GM15510 (cell line): Measurements from ENCODE around the gene FGF2.

Source experiments
- POLR2A ChIP-seq: IDR thresholded peaks from 3 replicates; pipeline ENCODE4 v1.6.1; 2011; ENCODE audit warnings: borderline replicate concordance; ENCODE audit not compliant: insufficient read length; ENCODE audit errors: extremely low read depth

FGF2 gene

DNA sequence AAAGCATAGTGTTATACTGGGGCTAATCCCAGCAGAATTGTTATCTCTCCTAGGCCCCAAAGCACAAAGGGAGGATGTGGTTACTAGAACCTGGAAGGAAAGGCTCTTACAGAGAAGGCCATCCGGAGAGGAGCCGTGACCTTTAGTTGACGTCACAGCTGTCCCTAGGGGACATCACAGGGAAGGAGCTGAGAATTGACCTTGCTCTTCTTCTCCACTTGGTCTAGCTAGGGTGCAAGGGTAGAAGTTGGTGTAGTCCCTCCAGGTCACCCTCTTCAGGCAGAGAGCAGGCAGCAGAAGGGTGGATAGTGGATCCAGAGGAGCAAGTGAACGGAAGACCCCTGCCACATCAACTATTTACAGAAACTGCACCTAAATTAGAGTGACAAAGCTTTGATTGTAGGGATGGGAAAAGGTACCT is 22.8 kb upstream of the FGF2 start:
- no peak for TF ChIP-seq POLR2A

DNA sequence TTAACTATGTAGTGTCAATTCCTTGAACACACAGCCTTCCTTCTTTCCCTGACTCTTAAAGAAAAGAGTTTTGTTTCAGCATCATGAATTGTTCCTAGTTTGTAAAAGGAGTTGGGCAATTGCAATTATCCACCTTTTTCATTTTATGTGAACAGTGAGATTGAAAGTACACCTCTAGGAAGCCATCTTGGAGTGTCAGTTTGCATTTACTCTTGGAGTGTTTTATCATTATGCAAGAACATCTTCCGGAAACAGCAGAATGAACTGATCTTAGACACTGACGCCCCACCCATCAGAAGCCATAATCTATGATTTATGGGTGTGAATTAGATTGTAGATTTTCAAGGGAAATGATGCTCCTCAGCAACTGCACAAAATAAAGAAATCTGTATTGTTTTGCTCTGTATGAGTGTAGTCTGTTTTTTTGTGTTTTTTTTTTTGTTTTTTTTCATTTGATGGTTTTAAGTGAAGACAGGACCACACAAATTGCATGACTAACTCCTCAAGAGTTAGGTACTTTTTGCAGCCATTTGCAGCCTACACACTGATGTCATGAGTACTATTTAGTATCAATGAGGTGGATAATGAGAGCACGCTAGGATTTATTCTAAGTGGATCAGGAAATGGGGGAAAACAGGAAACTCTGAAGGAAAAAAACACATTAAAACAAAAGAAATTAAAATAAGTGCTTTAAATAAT is 19.5 kb upstream of the FGF2 start:
- TF ChIP-seq POLR2A: no peak

DNA sequence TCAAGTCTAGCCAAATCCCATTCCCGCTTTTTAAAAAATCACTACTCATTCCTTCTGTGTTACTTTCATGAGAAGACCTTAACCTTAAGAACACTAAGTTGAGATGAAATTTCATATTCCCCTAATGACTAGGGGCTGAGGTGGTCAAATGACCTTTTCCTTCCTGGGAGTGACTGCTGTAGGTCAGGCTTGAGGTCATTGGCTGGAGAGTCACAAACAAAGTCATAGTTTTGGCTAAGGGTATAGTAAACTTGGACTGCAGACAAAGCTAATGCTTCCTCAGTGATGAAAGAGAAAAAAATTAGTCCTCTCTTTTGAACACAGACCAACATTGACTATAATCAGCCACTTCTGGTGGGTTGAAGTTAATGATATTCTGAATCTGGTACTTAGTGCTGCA is 16.0 kb upstream of the FGF2 start:
- TF ChIP-seq POLR2A: no peak

DNA sequence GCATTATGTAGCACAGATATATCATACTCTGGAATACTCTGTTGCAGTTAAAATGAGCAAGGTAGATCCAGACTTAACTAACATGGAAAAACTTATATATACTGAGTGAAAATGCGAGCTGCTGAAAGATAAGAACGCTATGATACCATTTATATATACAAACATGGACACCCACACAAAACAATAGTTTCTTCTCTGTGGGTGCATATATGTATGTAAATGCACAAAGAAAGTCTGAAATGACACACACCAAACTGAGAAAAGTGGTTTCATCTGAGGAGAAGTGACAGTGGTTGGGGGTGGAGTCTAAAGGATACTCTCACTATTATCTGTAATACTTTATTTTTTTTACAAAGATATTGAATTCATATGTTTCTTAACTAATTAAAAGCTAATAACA is 12.2 kb upstream of the FGF2 start:
- TF ChIP-seq POLR2A: no peak

DNA sequence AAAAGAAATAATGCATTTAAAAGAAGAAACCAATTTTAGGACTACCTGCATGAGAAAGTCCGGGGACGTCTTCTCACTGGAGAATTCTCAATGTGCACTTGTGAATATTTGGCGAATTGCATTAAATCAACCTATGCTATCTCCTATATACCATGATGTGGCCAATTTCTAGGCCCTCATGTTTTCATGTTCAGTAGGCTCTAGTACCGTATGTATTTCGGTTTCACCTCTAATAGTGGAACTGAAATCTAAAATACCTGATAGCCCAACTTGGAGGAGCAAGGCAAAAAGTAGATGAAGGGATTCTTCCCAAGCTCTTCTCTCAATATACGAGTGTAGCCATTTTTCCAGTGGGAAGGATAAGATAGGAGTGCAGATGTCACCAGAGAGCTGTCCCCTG is 11.4 kb upstream of the FGF2 start:
- TF ChIP-seq POLR2A: no peak

DNA sequence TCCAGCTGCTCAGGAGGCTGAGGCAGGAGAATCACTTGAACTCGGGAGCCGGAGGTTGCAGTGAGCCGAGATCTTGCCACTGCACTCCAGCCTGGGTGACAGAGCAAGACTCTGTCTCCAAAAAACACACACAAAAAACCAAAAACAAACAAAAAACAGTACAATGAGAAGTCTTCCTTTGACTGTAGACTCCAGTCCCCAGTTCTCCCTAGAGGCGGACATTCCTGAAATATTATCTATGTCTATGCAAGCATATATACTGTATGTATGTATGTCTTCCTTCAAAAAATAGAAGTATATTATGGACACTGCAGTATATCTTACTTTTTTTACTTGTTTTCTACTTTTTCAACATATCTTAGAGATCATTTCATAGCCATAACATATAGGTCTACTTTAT is 10.2 kb upstream of the FGF2 start:
- TF ChIP-seq POLR2A: no peak

DNA sequence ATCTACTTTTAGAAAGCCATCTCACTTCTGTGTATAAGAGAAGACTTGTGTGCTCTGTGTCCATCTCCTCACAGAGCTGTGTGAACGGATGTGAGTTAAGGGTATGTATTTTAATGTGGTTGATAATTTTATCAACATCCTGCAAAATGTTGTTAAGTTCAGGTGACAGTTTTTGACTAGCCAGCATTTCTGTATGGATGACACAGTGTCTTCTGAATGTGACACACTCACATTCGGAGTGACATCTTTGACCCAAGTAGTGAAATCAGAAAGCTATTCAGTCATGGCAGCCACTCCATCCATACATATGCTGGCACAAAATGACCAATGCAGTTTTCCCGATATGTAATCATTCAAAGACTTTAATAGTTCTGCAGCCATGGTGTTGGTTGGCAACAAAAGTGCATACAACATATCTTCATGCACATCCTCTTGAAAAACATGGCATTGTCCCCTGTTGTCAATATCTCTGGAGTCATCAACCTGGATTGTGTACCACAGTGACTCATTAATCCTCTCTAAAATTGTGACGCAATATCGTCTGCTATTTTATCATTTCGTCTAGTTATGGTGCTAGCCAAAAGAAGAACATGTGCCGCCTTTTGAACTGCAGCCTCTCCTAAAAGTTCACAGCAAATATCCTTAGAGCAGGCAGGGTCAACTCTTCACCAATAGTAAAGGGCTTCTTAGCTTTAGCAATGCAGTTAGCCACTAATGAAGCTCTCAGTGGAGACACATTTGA is 6.8 kb upstream of the FGF2 start:
- no peak for TF ChIP-seq POLR2A

DNA sequence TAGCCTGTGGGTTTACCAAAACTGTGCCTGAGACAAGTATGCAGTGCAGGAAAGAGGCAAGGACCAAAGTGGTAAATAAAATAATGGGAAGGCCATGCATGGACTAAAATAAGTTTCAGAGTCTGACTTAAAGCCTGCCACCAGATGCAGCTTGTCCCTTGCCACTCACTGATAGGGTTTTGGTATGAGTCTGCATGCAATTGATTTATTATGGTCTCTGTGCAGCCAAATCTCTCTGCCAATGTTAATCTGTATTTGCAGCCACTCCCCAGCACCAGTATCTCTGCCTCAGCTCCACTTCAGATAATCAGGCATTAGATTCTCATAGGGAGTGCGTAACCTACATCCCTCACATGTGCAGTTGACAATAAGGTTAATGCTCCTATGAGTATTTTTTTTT is 5.5 kb upstream of the FGF2 start:
- no peak for TF ChIP-seq POLR2A

DNA sequence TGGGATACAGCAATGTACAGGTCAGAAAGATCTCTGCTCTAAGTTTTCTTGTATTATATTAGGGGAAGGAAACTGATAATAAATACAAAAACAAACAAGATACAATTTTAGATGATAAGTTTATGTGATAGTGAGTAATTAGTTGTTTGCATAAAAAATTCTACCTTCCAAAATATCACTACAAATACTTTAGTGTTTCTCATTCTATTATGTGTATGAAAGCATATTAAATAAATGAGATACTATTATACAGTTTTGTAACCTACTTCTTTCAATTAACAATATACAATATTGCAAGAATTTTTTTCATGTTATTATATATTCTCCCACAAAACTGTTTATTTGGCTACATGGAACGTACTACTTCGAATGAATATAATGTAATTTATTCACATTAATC is 4.2 kb upstream of the FGF2 start:
- no peak for TF ChIP-seq POLR2A

DNA sequence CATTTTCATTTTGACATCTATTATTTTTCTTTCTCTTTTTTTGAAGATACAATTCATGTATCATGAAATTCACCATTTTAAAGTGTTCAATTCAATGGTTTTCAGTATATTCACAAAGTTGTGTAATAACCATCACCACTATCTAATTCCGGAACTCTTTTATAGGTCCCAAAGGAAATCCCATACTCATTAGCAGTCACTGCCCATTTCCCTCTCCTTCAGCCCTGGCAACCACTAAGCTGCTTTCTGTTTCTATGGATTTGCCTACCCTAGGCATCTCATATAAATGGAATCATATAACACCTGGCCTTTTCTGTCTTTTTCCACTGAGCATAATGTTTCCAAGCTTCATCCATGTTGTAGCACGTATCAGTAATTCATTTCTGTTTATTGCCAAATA is 3.2 kb upstream of the FGF2 start:
- TF ChIP-seq POLR2A: no peak

DNA sequence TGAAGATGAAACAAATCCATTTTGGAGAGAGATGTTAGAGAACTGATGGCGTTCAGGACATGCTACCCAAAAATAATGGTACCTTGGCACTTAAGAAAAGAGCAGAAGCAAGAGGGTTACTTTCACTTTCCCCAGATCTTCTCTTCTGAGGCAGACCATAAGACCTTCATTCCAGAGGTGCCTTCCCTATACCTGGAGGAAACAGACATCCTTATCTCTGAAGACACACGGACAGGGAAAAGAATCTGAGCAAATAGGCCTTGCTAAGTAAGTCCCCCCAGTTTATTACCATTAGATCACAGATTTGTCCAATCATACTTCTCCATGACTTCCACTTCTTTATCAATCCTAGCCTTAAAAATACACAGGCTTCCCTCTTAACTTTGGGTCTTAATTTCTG is 2.0 kb upstream of the FGF2 start:
- TF ChIP-seq POLR2A: no peak

DNA sequence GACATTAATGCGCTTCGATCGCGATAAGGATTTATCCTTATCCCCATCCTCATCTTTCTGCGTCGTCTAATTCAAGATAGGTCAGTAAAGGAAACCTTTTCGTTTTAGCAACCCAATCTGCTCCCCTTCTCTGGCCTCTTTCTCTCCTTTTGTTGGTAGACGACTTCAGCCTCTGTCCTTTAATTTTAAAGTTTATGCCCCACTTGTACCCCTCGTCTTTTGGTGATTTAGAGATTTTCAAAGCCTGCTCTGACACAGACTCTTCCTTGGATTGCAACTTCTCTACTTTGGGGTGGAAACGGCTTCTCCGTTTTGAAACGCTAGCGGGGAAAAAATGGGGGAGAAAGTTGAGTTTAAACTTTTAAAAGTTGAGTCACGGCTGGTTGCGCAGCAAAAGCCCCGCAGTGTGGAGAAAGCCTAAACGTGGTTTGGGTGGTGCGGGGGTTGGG is 528 bp upstream of the FGF2 start:
- no peak for TF ChIP-seq POLR2A

DNA sequence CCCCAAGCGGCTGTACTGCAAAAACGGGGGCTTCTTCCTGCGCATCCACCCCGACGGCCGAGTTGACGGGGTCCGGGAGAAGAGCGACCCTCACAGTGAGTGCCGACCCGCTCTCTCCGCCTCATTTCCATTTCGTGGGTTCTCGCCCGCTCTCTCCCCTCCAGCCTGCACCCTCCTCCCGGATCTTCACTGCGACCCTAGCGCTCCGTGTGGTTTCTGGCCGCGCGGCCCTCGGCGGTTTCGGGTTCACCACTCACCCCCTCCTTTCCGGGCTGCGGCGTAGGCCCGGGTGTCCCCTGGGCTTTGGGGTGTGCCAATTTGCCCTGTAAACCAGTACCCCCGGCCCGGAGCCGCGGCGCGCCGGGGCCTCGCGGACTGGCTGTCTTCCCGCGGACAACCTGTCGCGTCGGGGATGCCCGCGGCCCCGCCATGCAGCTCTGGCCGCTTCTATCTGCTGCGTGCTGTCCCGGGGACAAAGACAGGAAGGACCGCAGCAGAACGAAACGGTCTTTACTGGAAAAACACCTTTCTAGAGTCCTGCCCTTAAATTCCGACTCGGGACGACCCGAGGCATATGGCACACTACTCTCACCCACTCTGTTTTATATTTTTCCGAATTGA is 737 bp downstream of the FGF2 start:
- TF ChIP-seq POLR2A: peak; percentile 12

DNA sequence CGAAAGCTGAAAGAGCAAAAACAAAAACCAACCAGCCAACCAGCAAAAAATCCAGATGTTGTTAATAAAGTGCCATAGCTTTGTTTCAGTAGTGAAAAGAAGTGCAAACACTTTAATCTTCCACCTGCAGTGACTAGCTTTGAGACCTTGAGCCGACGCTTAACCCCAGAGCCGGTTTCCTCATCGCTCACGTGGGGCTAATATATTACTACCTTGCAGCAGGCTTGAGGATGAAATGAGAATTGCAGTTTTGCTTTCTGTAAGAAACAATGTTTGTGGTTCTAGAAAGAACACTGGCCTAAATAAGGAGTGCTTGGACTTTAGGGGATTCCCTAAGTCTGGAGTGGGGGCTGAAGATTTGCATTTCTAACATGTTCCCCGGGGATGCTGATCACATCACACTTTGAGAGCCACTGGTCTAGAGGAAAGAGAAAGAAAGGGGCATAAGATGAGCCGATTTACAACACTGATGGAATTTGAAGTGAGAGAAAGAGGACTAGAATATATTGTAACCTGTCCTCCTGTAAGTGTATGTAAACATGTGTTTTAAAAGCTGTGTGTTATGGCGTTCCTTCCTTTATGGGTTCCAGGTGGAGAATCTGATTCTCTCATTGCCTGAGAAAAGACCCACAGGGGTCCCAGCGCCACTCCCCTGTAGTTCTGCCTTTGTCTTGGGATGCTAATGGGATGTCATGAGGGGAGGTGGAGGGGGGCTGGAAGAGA is 1.4 kb downstream of the FGF2 start:
- TF ChIP-seq POLR2A: peak; percentile 24
